ENCODE measurements around the gene DMXL1.

- TF ChIP-seq ATF3 (IDR thresholded peaks at IDR 0.05) (no peak), SP1 (IDR thresholded peaks at IDR 0.05) (no peak)
These were observed 121.1 kb downstream of the DMXL1 start for GRCh38 chr5:119191944-119192343.

All from liver (tissue), 1 donor.